ENCODE measurements around the gene GCKR.
"Not testable (repeated sequence)": the region's sequence is repeated elsewhere in the genome, so short reads cannot be mapped to it uniquely, and the experiment has no call there.

The GCKR gene

GRCh38 chr2:27520316-27520715, 23.7 kb downstream of the GCKR start:
- Histone ChIP-seq H3K4me3 (ENCODE audit: low read length) (no peak overlapping the region), H3K36me3 (ENCODE audit: control insufficient read depth, insufficient read depth, low read length) (no peaks in the 10 kb centered on the region), H3K4me1 (ENCODE audit: control insufficient read depth, insufficient read depth, low read length) (no peaks in the 10 kb centered on the region), H3K27ac (ENCODE audit: low read depth, low read length) (no peak overlapping the region), H3K9ac (ENCODE audit: low read length) (no peak overlapping the region), H3K27me3 (ENCODE audit: control insufficient read depth, insufficient read depth, low read length) (no peaks in the 10 kb centered on the region)

GRCh38 chr2:27522400-27522945, 25.8 kb downstream of the GCKR start:
- Histone ChIP-seq H3K27ac (ENCODE audit: low read depth, low read length) (no peak overlapping the region), H3K9ac (ENCODE audit: low read length) (no peak overlapping the region), H3K36me3 (ENCODE audit: control insufficient read depth, insufficient read depth, low read length) (no peaks in the 10 kb centered on the region), H3K4me3 (ENCODE audit: low read length) (no peak overlapping the region), H3K27me3 (ENCODE audit: control insufficient read depth, insufficient read depth, low read length) (no peaks in the 10 kb centered on the region), H3K4me1 (ENCODE audit: control insufficient read depth, insufficient read depth, low read length) (no peaks in the 10 kb centered on the region)

- no peaks in the 10 kb centered on the region for H3K36me3 ChIP-seq (ENCODE audit: control insufficient read depth, insufficient read depth, low read length)
- H3K9ac ChIP-seq (ENCODE audit: low read length): no peak overlapping the region
These were observed 30.5 kb downstream of the GCKR start for GRCh38 chr2:27527182-27527581.

GRCh38 chr2:27531983-27532382, 35.3 kb downstream of the GCKR start:
- no peaks in the 10 kb centered on the region for H3K36me3 ChIP-seq (ENCODE audit: control insufficient read depth, insufficient read depth, low read length)
- H3K9ac ChIP-seq (ENCODE audit: low read length): no peak overlapping the region
- no peaks in the 10 kb centered on the region for H3K27me3 ChIP-seq (ENCODE audit: control insufficient read depth, insufficient read depth, low read length)
- H3K4me1 ChIP-seq (ENCODE audit: control insufficient read depth, insufficient read depth, low read length): no peaks in the 10 kb centered on the region
- H3K27ac ChIP-seq (ENCODE audit: low read depth, low read length): no peak overlapping the region
- H3K4me3 ChIP-seq (ENCODE audit: low read length): no peak overlapping the region

More at GRCh38 chr2:27527182-27527581, 30.5 kb downstream of the GCKR start:
- H3K4me1 ChIP-seq (ENCODE audit: control insufficient read depth, insufficient read depth, low read length): no peaks in the 10 kb centered on the region
- no peak overlapping the region for H3K27ac ChIP-seq (ENCODE audit: low read depth, low read length)
- no peaks in the 10 kb centered on the region for H3K27me3 ChIP-seq (ENCODE audit: control insufficient read depth, insufficient read depth, low read length)
- no peak overlapping the region for H3K4me3 ChIP-seq (ENCODE audit: low read length)

- Histone ChIP-seq H3K27ac (ENCODE audit: low read depth, low read length) (no peak overlapping the region), H3K9ac (ENCODE audit: low read length) (no peak overlapping the region), H3K4me1 (ENCODE audit: control insufficient read depth, insufficient read depth, low read length) (no peaks in the 10 kb centered on the region), H3K4me3 (ENCODE audit: low read length) (no peak overlapping the region), H3K27me3 (ENCODE audit: control insufficient read depth, insufficient read depth, low read length) (no peaks in the 10 kb centered on the region), H3K36me3 (ENCODE audit: control insufficient read depth, insufficient read depth, low read length) (no peaks in the 10 kb centered on the region)
These were observed 40.6 kb downstream of the GCKR start for GRCh38 chr2:27537287-27537686.

- H3K27ac ChIP-seq (ENCODE audit: low read depth, low read length); H3K27me3 ChIP-seq (ENCODE audit: control insufficient read depth, insufficient read depth, low read length); H3K4me1 ChIP-seq (ENCODE audit: control insufficient read depth, insufficient read depth, low read length); H3K4me3 ChIP-seq (ENCODE audit: low read length); H3K36me3 ChIP-seq (ENCODE audit: control insufficient read depth, insufficient read depth, low read length); H3K9ac ChIP-seq (ENCODE audit: low read length): not testable (repeated sequence)
These were observed 42.3 kb downstream of the GCKR start for GRCh38 chr2:27538839-27539450.

GRCh38 chr2:27539649-27540048, 43.0 kb downstream of the GCKR start:
- not testable (repeated sequence) for H3K27ac ChIP-seq (ENCODE audit: low read depth, low read length); H3K4me1 ChIP-seq (ENCODE audit: control insufficient read depth, insufficient read depth, low read length); H3K27me3 ChIP-seq (ENCODE audit: control insufficient read depth, insufficient read depth, low read length); H3K4me3 ChIP-seq (ENCODE audit: low read length); H3K9ac ChIP-seq (ENCODE audit: low read length); H3K36me3 ChIP-seq (ENCODE audit: control insufficient read depth, insufficient read depth, low read length)

- Histone ChIP-seq H3K4me1 (ENCODE audit: control insufficient read depth, insufficient read depth, low read length) (no peaks in the 10 kb centered on the region), H3K9ac (ENCODE audit: low read length) (no peak overlapping the region), H3K27ac (ENCODE audit: low read depth, low read length) (no peak overlapping the region), H3K36me3 (ENCODE audit: control insufficient read depth, insufficient read depth, low read length) (no peaks in the 10 kb centered on the region), H3K4me3 (ENCODE audit: low read length) (no peak overlapping the region), H3K27me3 (ENCODE audit: control insufficient read depth, insufficient read depth, low read length) (no peaks in the 10 kb centered on the region)
These were observed 47.6 kb downstream of the GCKR start for GRCh38 chr2:27544143-27544821.

- Histone ChIP-seq H3K27me3 (ENCODE audit: control insufficient read depth, insufficient read depth, low read length) (no peaks in the 10 kb centered on the region), H3K36me3 (ENCODE audit: control insufficient read depth, insufficient read depth, low read length) (no peaks in the 10 kb centered on the region), H3K27ac (ENCODE audit: low read depth, low read length) (no peak overlapping the region), H3K4me1 (ENCODE audit: control insufficient read depth, insufficient read depth, low read length) (no peaks in the 10 kb centered on the region), H3K9ac (ENCODE audit: low read length) (no peak overlapping the region), H3K4me3 (ENCODE audit: low read length) (no peak overlapping the region)
These were observed 48.9 kb downstream of the GCKR start for GRCh38 chr2:27545348-27546141.

GRCh38 chr2:27549303-27549702, 52.7 kb downstream of the GCKR start:
- H3K4me3 ChIP-seq (ENCODE audit: low read length): no peak overlapping the region
- no peaks in the 10 kb centered on the region for H3K27me3 ChIP-seq (ENCODE audit: control insufficient read depth, insufficient read depth, low read length)
- no peaks in the 10 kb centered on the region for H3K4me1 ChIP-seq (ENCODE audit: control insufficient read depth, insufficient read depth, low read length)
- H3K27ac ChIP-seq (ENCODE audit: low read depth, low read length): no peak overlapping the region
- H3K9ac ChIP-seq (ENCODE audit: low read length): no peak overlapping the region
- no peaks in the 10 kb centered on the region for H3K36me3 ChIP-seq (ENCODE audit: control insufficient read depth, insufficient read depth, low read length)

- no peak overlapping the region for H3K27ac ChIP-seq (ENCODE audit: low read depth, low read length)
- no peak overlapping the region for H3K4me3 ChIP-seq (ENCODE audit: low read length)
- no peaks in the 10 kb centered on the region for H3K4me1 ChIP-seq (ENCODE audit: control insufficient read depth, insufficient read depth, low read length)
- no peak overlapping the region for H3K9ac ChIP-seq (ENCODE audit: low read length)
- H3K36me3 ChIP-seq (ENCODE audit: control insufficient read depth, insufficient read depth, low read length): no peaks in the 10 kb centered on the region
- no peaks in the 10 kb centered on the region for H3K27me3 ChIP-seq (ENCODE audit: control insufficient read depth, insufficient read depth, low read length)
These were observed 54.9 kb downstream of the GCKR start for GRCh38 chr2:27551514-27551913.

- H3K4me1 ChIP-seq (ENCODE audit: control insufficient read depth, insufficient read depth, low read length): no peaks in the 10 kb centered on the region
- no peak overlapping the region for H3K4me3 ChIP-seq (ENCODE audit: low read length)
- no peak overlapping the region for H3K27ac ChIP-seq (ENCODE audit: low read depth, low read length)
These were observed 56.3 kb downstream of the GCKR start for GRCh38 chr2:27552941-27553340.

More at GRCh38 chr2:27552941-27553340, 56.3 kb downstream of the GCKR start:
- Histone ChIP-seq H3K9ac (ENCODE audit: low read length) (no peak overlapping the region), H3K27me3 (ENCODE audit: control insufficient read depth, insufficient read depth, low read length) (no peaks in the 10 kb centered on the region), H3K36me3 (ENCODE audit: control insufficient read depth, insufficient read depth, low read length) (no peaks in the 10 kb centered on the region)
